H9 (cell line): Measurements from ENCODE around the gene COL27A1. TPM values are rescaled to one million over a fixed set of nuclear protein-coding genes. Genes with fewer than 3 reads are reported as not detected.

Experiments used
- DNase-seq: peaks from one replicate; pipeline ENCODE4 v3.0.0-alpha.2; 2017
- H2AFZ ChIP-seq: one replicate; pipeline ENCODE4 v1.6.1; 2013; ENCODE audit warnings: mild to moderate bottlenecking, low read length, control low read depth, moderate library complexity
- H2AK5ac ChIP-seq: 2 replicates; pipeline ENCODE4 v1.6.1; 2013; ENCODE audit warnings: low read length, control low read depth, mixed read lengths; ENCODE audit not compliant: insufficient read length
- H2BK120ac ChIP-seq: one replicate; pipeline ENCODE4 v1.6.1; 2013; ENCODE audit warnings: low read depth, mild to moderate bottlenecking, low read length, control low read depth, inconsistent platforms; ENCODE audit not compliant: poor library complexity, severe bottlenecking
- H2BK12ac ChIP-seq: 2 replicates; pipeline ENCODE4 v1.6.1; 2013; ENCODE audit warnings: low read length, control low read depth, mixed read lengths, low read depth; ENCODE audit not compliant: insufficient read length
- H2BK15ac ChIP-seq: 2 replicates; pipeline ENCODE4 v1.6.1; 2013; ENCODE audit warnings: low read depth, low read length, control low read depth
- H2BK20ac ChIP-seq: one replicate; pipeline ENCODE4 v1.6.1; 2013; ENCODE audit warnings: low read depth, mild to moderate bottlenecking, low read length, control low read depth, inconsistent platforms; ENCODE audit not compliant: poor library complexity, severe bottlenecking
- H2BK5ac ChIP-seq: 2 replicates; pipeline ENCODE4 v1.6.1; 2013; ENCODE audit warnings: low read length, control low read depth, mixed read lengths; ENCODE audit not compliant: insufficient read length
- H3K14ac ChIP-seq: 2 replicates; pipeline ENCODE4 v1.6.1; 2013; ENCODE audit warnings: low read length, control low read depth; ENCODE audit not compliant: insufficient read depth
- H3K18ac ChIP-seq: 2 replicates; pipeline ENCODE4 v1.6.1; 2013; ENCODE audit warnings: low read depth, mild to moderate bottlenecking, mixed read lengths, low read length, control low read depth; ENCODE audit not compliant: insufficient read length
- H3K23ac ChIP-seq: 2 replicates; pipeline ENCODE4 v1.6.1; 2013; ENCODE audit warnings: low read length, control low read depth, mixed read lengths, low read depth; ENCODE audit not compliant: insufficient read length
- H3K23me2 ChIP-seq: 2 replicates; pipeline ENCODE4 v1.6.1; 2013; ENCODE audit warnings: low read depth, mild to moderate bottlenecking, mixed read lengths, low read length, control low read depth; ENCODE audit not compliant: insufficient read length, poor library complexity, severe bottlenecking
- H3K27ac ChIP-seq: 2 replicates; pipeline ENCODE4 v1.5.1; 2013; ENCODE audit warnings: low read length, control low read depth, mixed read lengths, low read depth; ENCODE audit not compliant: insufficient read length
- H3K27me3 ChIP-seq: 2 replicates; pipeline ENCODE4 v1.6.1; 2013; ENCODE audit warnings: low read length, control low read depth, inconsistent platforms; ENCODE audit not compliant: insufficient read depth
- H3K4ac ChIP-seq: 2 replicates; pipeline ENCODE4 v1.6.1; 2013; ENCODE audit warnings: low read depth, mild to moderate bottlenecking, control low read depth, inconsistent platforms, low read length, moderate library complexity
- H3K4me1 ChIP-seq: 2 replicates; pipeline ENCODE4 v1.6.1; 2013; ENCODE audit warnings: low read length, control low read depth, inconsistent platforms; ENCODE audit not compliant: insufficient read depth
- H3K4me2 ChIP-seq: 2 replicates; pipeline ENCODE4 v1.6.1; 2013; ENCODE audit warnings: low read length, control low read depth, mixed read lengths; ENCODE audit not compliant: insufficient read length, insufficient read depth
- H3K56ac ChIP-seq: 2 replicates; pipeline ENCODE4 v1.6.1; 2013; ENCODE audit warnings: low read depth, mild to moderate bottlenecking, mixed read lengths, low read length, control low read depth; ENCODE audit not compliant: insufficient read length
- H3K79me1 ChIP-seq: 2 replicates; pipeline ENCODE4 v1.6.1; 2013; ENCODE audit warnings: low read depth, mild to moderate bottlenecking, moderate library complexity, low read length, control low read depth, inconsistent platforms; ENCODE audit not compliant: insufficient read depth, poor library complexity, severe bottlenecking
- H3K79me2 ChIP-seq: 2 replicates; pipeline ENCODE4 v1.6.1; 2013; ENCODE audit warnings: low read length, control low read depth, inconsistent platforms; ENCODE audit not compliant: insufficient read depth
- H3K9ac ChIP-seq: 2 replicates; pipeline ENCODE4 v1.6.1; 2013; ENCODE audit warnings: low read length, control low read depth, mixed read lengths; ENCODE audit not compliant: insufficient read length; ENCODE audit errors: extremely low read depth
- H3K9me3 ChIP-seq: one replicate; pipeline ENCODE4 v1.6.1; 2013; ENCODE audit warnings: low read depth, low read length, inconsistent platforms; ENCODE audit not compliant: control insufficient read depth
- H3T11ph ChIP-seq: one replicate; pipeline ENCODE4 v1.6.1; 2013; ENCODE audit warnings: mild to moderate bottlenecking, low read length, control low read depth, inconsistent platforms
- H4K20me1 ChIP-seq: one replicate; pipeline ENCODE4 v1.6.1; 2013; ENCODE audit not compliant: control insufficient read depth, insufficient read length, insufficient read depth
- H4K5ac ChIP-seq: 2 replicates; pipeline ENCODE4 v1.6.1; 2013; ENCODE audit warnings: low read depth, mild to moderate bottlenecking, mixed read lengths, low read length, control low read depth; ENCODE audit not compliant: insufficient read length
- H4K8ac ChIP-seq: replicated peaks from 2 replicates; pipeline ENCODE4 v1.6.1; 2013; ENCODE audit warnings: low read length, control low read depth, mixed read lengths, low read depth; ENCODE audit not compliant: insufficient read length
- H4K91ac ChIP-seq: 2 replicates; pipeline ENCODE4 v1.6.1; 2013; ENCODE audit warnings: low read depth, mild to moderate bottlenecking, moderate library complexity, mixed read lengths, low read length, control low read depth; ENCODE audit not compliant: insufficient read length
- H3K27ac Mint-ChIP-seq, 3 experiments: 2 replicates in 2 of 3; 3 replicates in 1 of 3; pipeline ENCODE4 v1.8.0; 2020 to 2021; ENCODE audit warnings: mixed read lengths in 3 of 3, mild to moderate bottlenecking in 1 of 3, moderate library complexity in 1 of 3
- H3K27me3 Mint-ChIP-seq: 2 replicates; pipeline ENCODE4 v1.8.0; 2021; ENCODE audit warnings: low read depth, mild to moderate bottlenecking, moderate library complexity, mixed read lengths
- H3K36me3 Mint-ChIP-seq, 3 experiments: 2 replicates in 2 of 3; 3 replicates in 1 of 3; pipeline ENCODE4 v1.8.0; 2020 to 2021; ENCODE audit warnings: low read depth in 3 of 3, mixed read lengths in 3 of 3; ENCODE audit not compliant: insufficient read depth in 1 of 3
- H3K4me1 Mint-ChIP-seq, 2 experiments: 2 replicates each; pipeline ENCODE4 v1.8.0; 2020; ENCODE audit warnings: mixed read lengths in 2 of 2
- H3K4me3 Mint-ChIP-seq, 2 experiments: 2 replicates in 1 of 2; 3 replicates in 1 of 2; pipeline ENCODE4 v1.8.0; 2020 to 2021; ENCODE audit warnings: mild to moderate bottlenecking in 2 of 2, mixed read lengths in 2 of 2, moderate library complexity in 1 of 2
- H3K9me3 Mint-ChIP-seq, 2 experiments: 2 replicates in 1 of 2; 3 replicates in 1 of 2; pipeline ENCODE4 v1.8.0; 2020; ENCODE audit warnings: mild to moderate bottlenecking in 2 of 2, mixed read lengths in 2 of 2, moderate library complexity in 1 of 2
- CTCF ChIP-seq: fragments of 200-600 bp; sonication (generic); conservative IDR thresholded peaks from 3 replicates; pipeline ENCODE4 v1.8.0; 2021; ENCODE audit warnings: antibody characterized with exemption, mild to moderate bottlenecking
- WGBS: extraction: QIAGEN DNeasy Blood & Tissue Kit; methylation state at CpG from one replicate; pipeline ENCODE4 v1.1.7; 2013; ENCODE audit warnings: missing lambda C conversion rate, low lambda C conversion rate, mixed read lengths; ENCODE audit not compliant: insufficient read length; ENCODE audit errors: extremely low coverage; 5-methylcytosine and 5-hydroxymethylcytosine counted together
- total RNA-seq: library from RNA; stranded (reverse); gene quantifications from 2 replicates; pipeline ENCODE4 v1.2.1, GENCODE V29; 2021

The COL27A1 gene
- total RNA-seq, 1 experiment from 2014 or later = 17.9 TPM

- Histone ChIP-seq H3K56ac (no peak overlapping the region), H3K14ac (no peak overlapping the region; the same call in 1 of the 2 replicates), H3K4ac (no peak overlapping the region), H4K8ac (no peak overlapping the region), H4K91ac (no peak overlapping the region), H3K23ac (no peak overlapping the region), H3K79me1 (no peaks in the 10 kb centered on the region), H2BK120ac (no peak overlapping the region), H3T11ph (no peak overlapping the region), H3K4me2 (no peak overlapping the region), H3K18ac (no peak overlapping the region), H3K79me2 (no peaks in the 10 kb centered on the region), H3K27ac (no peak overlapping the region), H2BK12ac (no peak overlapping the region), H2BK20ac (no peak overlapping the region), H2AFZ (no peak overlapping the region), H3K23me2 (no peaks in the 10 kb centered on the region), H4K5ac (no peak overlapping the region), H3K9ac (no peak overlapping the region), H4K20me1 (no peaks in the 10 kb centered on the region), H3K27me3 (no peaks in the 10 kb centered on the region), H3K9me3 (no peaks in the 10 kb centered on the region), H2BK15ac (no peak overlapping the region), H3K4me1 (no peaks in the 10 kb centered on the region), H2AK5ac (no peak overlapping the region), H2BK5ac (no peak overlapping the region)
- no peaks in the 10 kb centered on the region for H3K9me3 Mint-ChIP-seq
- WGBS = no CpG with 5 or more reads among the region's 13 CpGs
- no peak for TF ChIP-seq CTCF
- no peak overlapping the region for H3K4me3 Mint-ChIP-seq
- H3K36me3 Mint-ChIP-seq = peaks cover 0 to 4% (median 0%) of the 10 kb centered on the region in 3 experiments; a peak in 1 of 7 replicates
- peaks cover 4 to 12% of the 10 kb centered on the region in 2 experiments for H3K4me1 Mint-ChIP-seq
- H3K27me3 Mint-ChIP-seq = peaks cover 1% of the 10 kb centered on the region; the same call in 1 of the 2 replicates
- H3K27ac Mint-ChIP-seq = peak overlapping the region in 1 of 3 experiments; percentile 49; a peak in 2 of 7 replicates
- no peak for DNase-seq
Measured at GRCh38 chr9:114250235-114250568, 94.9 kb downstream of the COL27A1 start.
